H1 (cell line): ENCODE results near the gene PEX6. TPM values are rescaled to one million over a fixed set of nuclear protein-coding genes. Genes with fewer than 3 reads are reported as not detected.

Experiments used
- CTCF ChIA-PET: fragments of 300-600 bp; sonication (Branson Sonifier 250); formaldehyde crosslinking; loops from one replicate; lab custom pipeline; 2021; ENCODE audit not compliant: partially characterized antibody; lab: Charles Lee
- POLR2A ChIA-PET: fragments of 300-600 bp; sonication (Branson Sonifier 250); formaldehyde crosslinking; loops from one replicate; lab custom pipeline; 2021; ENCODE audit warnings: inconsistent platforms; ENCODE audit not compliant: partially characterized antibody; lab: Charles Lee
- DNase-seq, 2 experiments: peaks; one replicate each; pipeline versions ENCODE4 v3.0.0 to v3.0.0-alpha.2; 2010 to 2022; ENCODE audit warnings: low spot score in 2 of 2, low read depth in 1 of 2, mixed read lengths in 1 of 2
- FAIRE-seq: peaks from 2 replicates; lab custom pipeline; 2011; peaks lifted over from hg19 to GRCh38; lab: Jason Lieb, UNC
- H2AFZ ChIP-seq: 2 replicates; pipeline ENCODE4 v1.8.1; 2012; ENCODE audit warnings: low read length, inconsistent platforms
- H2AK5ac ChIP-seq: 2 replicates; pipeline ENCODE4 v1.6.1; 2013; ENCODE audit warnings: low read depth, low read length
- H2BK120ac ChIP-seq: replicated peaks from 2 replicates; pipeline ENCODE3; 2013; ENCODE audit warnings: low read depth, low read length, inconsistent platforms
- H2BK12ac ChIP-seq: 2 replicates; pipeline ENCODE4 v1.6.1; 2013; ENCODE audit warnings: low read depth, low read length
- H2BK15ac ChIP-seq: 2 replicates; pipeline ENCODE4 v1.6.1; 2013; ENCODE audit warnings: low read length
- H2BK20ac ChIP-seq: 2 replicates; pipeline ENCODE4 v1.6.1; 2013; ENCODE audit warnings: low read length
- H2BK5ac ChIP-seq: 2 replicates; pipeline ENCODE4 v1.6.1; 2013; ENCODE audit warnings: low read depth, low read length
- H3K14ac ChIP-seq: 2 replicates; pipeline ENCODE4 v1.6.1; 2013; ENCODE audit warnings: inconsistent platforms; ENCODE audit not compliant: insufficient read length
- H3K18ac ChIP-seq: 2 replicates; pipeline ENCODE4 v1.6.1; 2013; ENCODE audit warnings: low read length; ENCODE audit errors: extremely low read depth
- H3K23ac ChIP-seq: 2 replicates; pipeline ENCODE4 v1.6.1; 2013; ENCODE audit warnings: inconsistent platforms; ENCODE audit not compliant: insufficient read length
- H3K23me2 ChIP-seq: 2 replicates; pipeline ENCODE4 v1.6.1; 2013; ENCODE audit warnings: low read depth, low read length
- H3K27ac ChIP-seq: 2 replicates; pipeline ENCODE4 v1.6.1; 2011; ENCODE audit warnings: low read depth, low read length, inconsistent platforms
- H3K27me3 ChIP-seq, 4 experiments: replicated peaks in 1 of 4; 1 replicate in 1 of 4; 2 replicates in 3 of 4; pipeline versions ENCODE4 v1.6.1 to v1.8.1; 2011 to 2013; ENCODE audit warnings: low read length in 3 of 4, mild to moderate bottlenecking in 3 of 4, inconsistent platforms in 2 of 4, mixed read lengths in 2 of 4, moderate library complexity in 1 of 4; ENCODE audit not compliant: control insufficient read depth in 3 of 4, insufficient read depth in 3 of 4; ENCODE audit errors: extremely low read depth in 1 of 4
- H3K36me3 ChIP-seq, 4 experiments: 2 replicates each; pipeline versions ENCODE4 v1.6.1 to v1.8.1; 2011 to 2013; ENCODE audit warnings: mild to moderate bottlenecking in 4 of 4, low read length in 3 of 4, moderate library complexity in 2 of 4, control low read depth in 1 of 4, inconsistent platforms in 1 of 4; ENCODE audit not compliant: insufficient read depth in 4 of 4, control insufficient read depth in 2 of 4
- H3K4ac ChIP-seq: replicated peaks from 2 replicates; pipeline ENCODE3; 2013; ENCODE audit warnings: low read length, low read depth, mixed read lengths, inconsistent platforms; ENCODE audit not compliant: insufficient read length
- H3K4me1 ChIP-seq, 4 experiments: replicated peaks in 1 of 4; 1 replicate in 1 of 4; 2 replicates in 3 of 4; pipeline versions ENCODE4 v1.6.1 to v1.8.1; 2011 to 2013; ENCODE audit warnings: low read length in 3 of 4, inconsistent platforms in 2 of 4, mixed read lengths in 1 of 4; ENCODE audit not compliant: insufficient read depth in 4 of 4, control insufficient read depth in 3 of 4
- H3K4me2 ChIP-seq, 2 experiments: 2 replicates each; pipeline versions ENCODE4 v1.6.1 to v1.8.1; 2011 to 2013; ENCODE audit warnings: low read depth in 2 of 2, low read length in 2 of 2, control low read depth in 1 of 2, inconsistent platforms in 1 of 2, mild to moderate bottlenecking in 1 of 2; ENCODE audit not compliant: insufficient read depth in 1 of 2
- H3K4me3 ChIP-seq, 4 experiments: fragments of 200-600, 300-600 bp in 1 of 4; sonication (generic), shearing (Covaris generic), sonication (Bioruptor Twin) in 1 of 4; 2 replicates each; pipeline versions ENCODE4 v1.5.1 to v1.8.1; 2011 to 2016; ENCODE audit warnings: low read length in 4 of 4, low read depth in 3 of 4, control low read depth in 2 of 4, inconsistent platforms in 2 of 4, mild to moderate bottlenecking in 2 of 4, mixed read lengths in 1 of 4, moderate library complexity in 1 of 4; ENCODE audit not compliant: insufficient read depth in 2 of 4; ENCODE audit errors: extremely low read depth in 1 of 4
- H3K56ac ChIP-seq: replicated peaks from 2 replicates; pipeline ENCODE3; 2013; ENCODE audit warnings: low read depth, mild to moderate bottlenecking, mixed read lengths, low read length, inconsistent platforms; ENCODE audit not compliant: insufficient read length
- H3K79me1 ChIP-seq: 2 replicates; pipeline ENCODE4 v1.6.1; 2013; ENCODE audit warnings: low read depth, low read length, control low read depth
- H3K79me2 ChIP-seq, 2 experiments: 2 replicates each; pipeline versions ENCODE4 v1.6.1 to v1.8.1; 2012 to 2013; ENCODE audit warnings: low read length in 2 of 2, mild to moderate bottlenecking in 2 of 2, inconsistent platforms in 1 of 2; ENCODE audit not compliant: insufficient read depth in 2 of 2, control insufficient read depth in 1 of 2
- H3K9ac ChIP-seq, 4 experiments: replicated peaks in 1 of 4; 1 replicate in 1 of 4; 2 replicates in 3 of 4; pipeline versions ENCODE4 v1.6.1 to v1.8.1; 2011 to 2013; ENCODE audit warnings: low read depth in 3 of 4, low read length in 3 of 4, control low read depth in 2 of 4, mild to moderate bottlenecking in 2 of 4, moderate library complexity in 2 of 4, inconsistent platforms in 1 of 4; ENCODE audit errors: extremely low read depth in 1 of 4
- H3K9me3 ChIP-seq, 2 experiments: 2 replicates each; pipeline versions ENCODE4 v1.6.1 to v1.8.1; 2012 to 2013; ENCODE audit warnings: mild to moderate bottlenecking in 2 of 2, moderate library complexity in 2 of 2, control low read depth in 1 of 2, inconsistent platforms in 1 of 2, low read depth in 1 of 2, low read length in 1 of 2, mixed read lengths in 1 of 2; ENCODE audit not compliant: insufficient read depth in 2 of 2
- H4K20me1 ChIP-seq, 2 experiments: replicated peaks in 1 of 2; 2 replicates each; pipeline versions ENCODE3 to v1.8.1; 2011 to 2013; ENCODE audit warnings: inconsistent platforms in 2 of 2, low read length in 2 of 2, mild to moderate bottlenecking in 1 of 2; ENCODE audit not compliant: insufficient read depth in 2 of 2, control insufficient read depth in 1 of 2
- H4K5ac ChIP-seq: 2 replicates; pipeline ENCODE4 v1.6.1; 2013; ENCODE audit warnings: low read length, low read depth, mixed read lengths, inconsistent platforms; ENCODE audit not compliant: insufficient read length
- H4K8ac ChIP-seq: 2 replicates; pipeline ENCODE4 v1.8.0; 2013; ENCODE audit warnings: mild to moderate bottlenecking, moderate library complexity, low read length, inconsistent platforms; ENCODE audit not compliant: insufficient read depth; ENCODE audit errors: extremely low read depth
- H4K91ac ChIP-seq: replicated peaks from 2 replicates; pipeline ENCODE3; 2013; ENCODE audit warnings: low read length, mixed read lengths, inconsistent platforms; ENCODE audit not compliant: insufficient read length
- BACH1 ChIP-seq: IDR thresholded peaks from 2 replicates; pipeline ENCODE4 v1.6.1; 2012; ENCODE audit warnings: low read length, improper control_type of control experiment
- RAD21 ChIP-seq, 2 experiments: IDR thresholded peaks in 1 of 2; conservative IDR thresholded peaks in 1 of 2; 2 replicates each; pipeline ENCODE4 v1.6.1; 2011; ENCODE audit warnings: low read depth in 2 of 2, low read length in 2 of 2, improper control_type of control experiment in 1 of 2, inconsistent platforms in 1 of 2, mild to moderate bottlenecking in 1 of 2, moderate library complexity in 1 of 2
- WGBS, 2 experiments: shearing (Covaris generic) in 1 of 2; methylation state at CpG; one replicate each; pipeline versions ENCODE4 v1.1.6 to v1.1.7; 2013 to 2015; ENCODE audit warnings: low lambda C conversion rate in 2 of 2, mixed read lengths in 2 of 2, inconsistent platforms in 1 of 2, low coverage in 1 of 2, missing lambda C conversion rate in 1 of 2; ENCODE audit not compliant: insufficient replicate concordance in 2 of 2, insufficient coverage in 1 of 2, insufficient read length in 1 of 2; ENCODE audit errors: extremely low coverage in 1 of 2, missing lambda C conversion rate in 1 of 2; 5-methylcytosine and 5-hydroxymethylcytosine counted together
- polyA plus RNA-seq, 7 experiments: library from polyadenylated mRNA; depleted of rRNA in 3 of 7; stranded (reverse) in 5 of 7; unstranded in 2 of 7; fragments of >200 nt in 5 of 7; fragments of 200-250 nt in 2 of 7; gene quantifications; 1 replicate in 5 of 7; 2 replicates in 1 of 7; 4 replicates in 1 of 7; pipeline versions ENCODE4 v1.2.1 to v1.2.3, GENCODE V29; 2011 to 2013; ENCODE audit warnings: missing spikeins in 2 of 7, mixed read lengths in 2 of 7
- total RNA-seq: library from RNA; stranded (reverse); fragmentation: NEBNext Ultra II Directional; extraction: Animal tissue kit (Norgen Biotek cat#: 25700); gene quantifications from 2 replicates; pipeline ENCODE4 v1.2.1, GENCODE V29; 2021

Gene PEX6
- total and polyA plus RNA-seq, 2 of the 8 experiments (the other 6 are each of a cell fraction or from before 2014, with no cell fraction given) = 6.4 to 12.5 TPM

GRCh38 chr6:42925248-42925857, 53.6 kb downstream of the PEX6 start:
- 91% methylated on average over 18 of the region's 23 CpGs; no CpG with 5 or more reads in 1 of the 2 experiments for WGBS, 2 experiments
- H3K14ac ChIP-seq = no peak overlapping the region
- no peaks in the 10 kb centered on the region for H4K20me1 ChIP-seq
- H3K4me2 ChIP-seq = no peak overlapping the region
- no peak overlapping the region; the same call in 1 of the 2 replicates for H2BK5ac ChIP-seq
- H3K4me1 ChIP-seq = peaks cover 0 to 6% (median 1%) of the 10 kb centered on the region in 4 experiments; a peak in 3 of 7 replicates
- POLR2A ChIA-PET = interaction anchor here (0.7 to 6.7 kb wide), 5 partner anchors 12 to 201 kb away, joined by 3 to 81 read pairs (median 3); partner anchors contain the start of gene PTCRA
- H3K9me3 ChIP-seq = no peaks in the 10 kb centered on the region
- no peak overlapping the region; the same call in 1 of the 2 replicates for H2AFZ ChIP-seq
- H3K79me2 ChIP-seq = peaks cover 0 to 2% of the 10 kb centered on the region in 2 experiments; a peak in 1 of 4 replicates
- H3K56ac ChIP-seq = no peak overlapping the region
- no peaks in the 10 kb centered on the region for H3K79me1 ChIP-seq
- H3K23me2 ChIP-seq = peaks cover 5% of the 10 kb centered on the region; the same call in 1 of the 2 replicates
- H2BK120ac ChIP-seq = no peak overlapping the region
- H4K8ac ChIP-seq = peak overlapping the region; percentile 72; the same call in 1 of the 2 replicates
- no peaks in the 10 kb centered on the region for H3K36me3 ChIP-seq
- H2AK5ac ChIP-seq = no peak overlapping the region
- H3K23ac ChIP-seq = no peak overlapping the region
- no peak overlapping the region for H4K5ac ChIP-seq
- H3K27me3 ChIP-seq = no peaks in the 10 kb centered on the region
- peak overlapping the region; percentile 71 for H4K91ac ChIP-seq
- peak overlapping the region; percentile 34 for H3K4ac ChIP-seq
- peak in 1 of 2 experiments; percentile 56 for DNase-seq
- TF ChIP-seq RAD21 (IDR thresholded peaks at IDR 0.05 in 1 of 2, conservative IDR thresholded peaks at IDR 0.05 in 1 of 2; ENCODE audit: low read depth in 2 of 2, low read length in 2 of 2) = peak in 1 of 2 experiments; percentile 8; a peak in 1 of 4 replicates
- no peak for TF ChIP-seq BACH1
- TF ChIP-seq, all 59 proteins: peak for 1
- Histone ChIP-seq H3K9ac (no peak overlapping the region), H2BK15ac (no peak overlapping the region), H2BK12ac (no peak overlapping the region), H2BK20ac (no peak overlapping the region), H3K27ac (no peak overlapping the region), H3K4me3 (no peak overlapping the region), H3K18ac (no peak overlapping the region)
- CTCF ChIA-PET = interaction anchor here (0.5 to 2.3 kb wide), 13 partner anchors 8 to 415 kb away, joined by 3 to 7 read pairs (median 3); no protein-coding TSS in a partner anchor
- FAIRE-seq = no peak
